Common myeloid progenitor, CD34-positive (primary cell): ENCODE results near the gene NKX2-2. TPM values are rescaled to one million over a fixed set of nuclear protein-coding genes. Genes with fewer than 3 reads are reported as not detected.

Source experiments
- CTCF ChIA-PET: fragments of 350-600 bp; sonication (Branson Sonifier 250); formaldehyde crosslinking; loops from one replicate; lab custom pipeline; 2021; ENCODE audit warnings: antibody characterized with exemption; lab: Charles Lee
- POLR2A ChIA-PET: fragments of 350-600 bp; sonication (Branson Sonifier 250); formaldehyde crosslinking; loops from one replicate; lab custom pipeline; 2021; ENCODE audit warnings: antibody characterized with exemption; lab: Charles Lee
- DNase-seq, 3 donors: peaks; one replicate each; pipeline versions ENCODE4 v3.0.0 to v3.0.0-alpha.2; 2013
- H3K27ac ChIP-seq, 2 experiments: 1 replicate in 1 of 2; 2 replicates in 1 of 2; pipeline ENCODE4 v1.7.0; 2013; ENCODE audit warnings: inconsistent platforms in 2 of 2, low read length in 2 of 2, mild to moderate bottlenecking in 2 of 2, low read depth in 1 of 2, moderate library complexity in 1 of 2; ENCODE audit not compliant: severe bottlenecking in 2 of 2, insufficient read depth in 1 of 2, poor library complexity in 1 of 2
- H3K27me3 ChIP-seq, 5 experiments: replicated peaks in 2 of 5; 1 replicate in 3 of 5; 2 replicates in 2 of 5; pipeline versions ENCODE4 v1.6.1 to v1.7.0; 2013; ENCODE audit warnings: low read length in 4 of 5, mild to moderate bottlenecking in 2 of 5, moderate library complexity in 2 of 5, inconsistent platforms in 1 of 5; ENCODE audit not compliant: insufficient read depth in 5 of 5, control insufficient read depth in 4 of 5
- H3K36me3 ChIP-seq, 4 experiments: 1 replicate in 2 of 4; 2 replicates in 2 of 4; pipeline versions ENCODE4 v1.6.1 to v1.7.0; 2013; ENCODE audit warnings: low read length in 3 of 4, control low read depth in 1 of 4, mild to moderate bottlenecking in 1 of 4; ENCODE audit not compliant: control insufficient read depth in 4 of 4, insufficient read depth in 4 of 4
- H3K4me1 ChIP-seq, 4 experiments: 1 replicate in 3 of 4; 2 replicates in 1 of 4; pipeline versions ENCODE4 v1.6.1 to v1.7.1; 2013; ENCODE audit warnings: low read length in 3 of 4, mild to moderate bottlenecking in 3 of 4, control low read depth in 1 of 4, inconsistent platforms in 1 of 4, moderate library complexity in 1 of 4; ENCODE audit not compliant: control insufficient read depth in 4 of 4, insufficient read depth in 4 of 4; ENCODE audit errors: control extremely low read depth in 1 of 4
- H3K4me3 ChIP-seq, 7 experiments: 1 replicate in 4 of 7; 2 replicates in 3 of 7; pipeline versions ENCODE4 v1.5.1 to v1.7.0; 2013; ENCODE audit warnings: mild to moderate bottlenecking in 7 of 7, low read length in 6 of 7, moderate library complexity in 6 of 7, inconsistent platforms in 2 of 7, low read depth in 2 of 7, control low read depth in 1 of 7; ENCODE audit not compliant: insufficient read depth in 4 of 7, control insufficient read depth in 1 of 7; ENCODE audit errors: extremely low read depth in 1 of 7
- H3K9me3 ChIP-seq, 5 experiments: 1 replicate in 4 of 5; 2 replicates in 1 of 5; pipeline versions ENCODE4 v1.6.1 to v1.7.1; 2013; ENCODE audit warnings: low read length in 4 of 5, mild to moderate bottlenecking in 2 of 5, inconsistent platforms in 1 of 5, low read depth in 1 of 5, moderate library complexity in 1 of 5; ENCODE audit not compliant: control insufficient read depth in 4 of 5, insufficient read depth in 2 of 5; ENCODE audit errors: control extremely low read depth in 1 of 5
- WGBS: methylation state at CpG from one replicate; pipeline ENCODE4 v1.1.5; 2013; ENCODE audit not compliant: insufficient coverage; 5-methylcytosine and 5-hydroxymethylcytosine counted together
- polyA plus RNA-seq: library from polyadenylated mRNA; unstranded; fragments of 120-200 nt; gene quantifications from one replicate; pipeline ENCODE4 v1.2.1, GENCODE V29; 2013

NKX2-2 gene
- polyA plus RNA-seq: not detected

DNA sequence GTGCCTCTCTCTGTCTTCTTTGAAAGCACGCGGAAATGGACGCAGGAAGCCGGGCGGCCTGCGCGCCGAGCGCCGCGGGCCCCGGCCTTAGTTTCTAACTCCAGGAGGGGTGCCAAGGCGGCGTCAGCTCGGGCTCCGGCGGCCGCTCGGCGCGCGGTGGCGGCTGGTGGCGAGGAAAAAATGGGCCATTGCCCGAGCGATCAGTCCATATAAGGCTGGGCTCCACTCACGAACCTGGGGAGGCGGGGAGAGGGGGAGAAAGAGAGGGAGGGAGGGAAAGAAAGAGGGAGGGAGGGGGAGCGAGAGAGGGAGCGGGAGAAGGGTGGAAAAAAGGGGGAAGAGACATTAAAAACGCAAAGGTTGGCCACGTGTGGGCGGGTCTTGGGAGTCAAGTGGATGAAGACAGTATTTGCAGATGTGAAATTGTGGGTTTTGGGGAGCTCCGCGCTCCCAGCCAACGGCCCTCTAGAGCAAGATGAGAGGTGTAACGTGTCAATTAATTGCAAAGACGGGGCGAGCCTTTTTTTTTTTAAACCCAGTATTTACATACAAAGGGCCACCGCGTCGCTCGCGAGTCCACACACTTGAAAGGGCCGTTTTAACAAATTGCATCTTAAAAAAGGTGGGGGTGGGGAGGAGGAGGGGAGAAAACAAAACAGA lies at the start of gene NKX2-2:
Gene NKX2-2, minus strand, starts transcription at position 184 of the 660 bp plus-strand sequence. CDS start 395 bp downstream, outside the sequence.
- DNase-seq: peak in 2 of 3 donors; percentile 26 to 38
- Histone ChIP-seq H3K4me3 (no peak within 1 kb of the TSS), H3K27me3 (peaks cover 4 to 99% (median 60%) of the 10 kb centered on the region in 5 experiments), H3K4me1 (peaks cover 0 to 45% (median 29%) of the 10 kb centered on the region in 4 experiments), H3K36me3 (no peaks in the 10 kb centered on the region), H3K27ac (no peak within 1 kb of the TSS), H3K9me3 (no peaks in the 10 kb centered on the region)
- 4% methylated on average over 18 of the region's 45 CpGs for WGBS
- POLR2A ChIA-PET: no interaction called here
- CTCF ChIA-PET: no interaction called here

DNA sequence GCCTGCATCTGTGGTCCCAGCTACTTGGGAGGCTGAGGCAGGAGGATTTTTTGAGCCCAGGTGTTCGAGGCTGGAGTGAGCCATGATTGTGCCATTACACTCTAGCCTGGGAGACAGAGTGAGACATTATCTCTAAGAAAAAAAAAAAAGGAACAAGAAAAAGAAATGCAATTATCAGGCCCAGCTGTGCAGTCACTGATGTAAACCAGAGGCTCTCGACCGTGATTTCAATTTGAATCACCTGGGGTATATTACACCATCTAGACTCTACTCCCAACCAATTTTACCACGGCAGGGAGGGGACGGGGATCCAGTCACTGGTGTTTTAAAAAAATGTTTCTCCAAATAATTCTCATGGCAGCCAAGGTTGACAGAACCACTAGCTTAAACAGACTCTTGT lies 48.8 kb upstream of the NKX2-2 start:
- H3K4me3 ChIP-seq: no peak overlapping the region
- H3K27ac ChIP-seq: no peak overlapping the region
- POLR2A ChIA-PET: no interaction called here
- peaks cover 2 to 85% (median 12%) of the 10 kb centered on the region in 5 experiments for H3K27me3 ChIP-seq
- no peaks in the 10 kb centered on the region for H3K4me1 ChIP-seq
- no peaks in the 10 kb centered on the region for H3K36me3 ChIP-seq
- 94% methylated on average over 3 of the region's 5 CpGs for WGBS
- H3K9me3 ChIP-seq: peaks cover 0 to 9% (median 3%) of the 10 kb centered on the region in 5 experiments
- CTCF ChIA-PET: interaction anchor here (2.6 kb wide), 1 partner anchor 9 kb away, joined by 13 read pairs; no protein-coding TSS in a partner anchor
- DNase-seq: no peak

DNA sequence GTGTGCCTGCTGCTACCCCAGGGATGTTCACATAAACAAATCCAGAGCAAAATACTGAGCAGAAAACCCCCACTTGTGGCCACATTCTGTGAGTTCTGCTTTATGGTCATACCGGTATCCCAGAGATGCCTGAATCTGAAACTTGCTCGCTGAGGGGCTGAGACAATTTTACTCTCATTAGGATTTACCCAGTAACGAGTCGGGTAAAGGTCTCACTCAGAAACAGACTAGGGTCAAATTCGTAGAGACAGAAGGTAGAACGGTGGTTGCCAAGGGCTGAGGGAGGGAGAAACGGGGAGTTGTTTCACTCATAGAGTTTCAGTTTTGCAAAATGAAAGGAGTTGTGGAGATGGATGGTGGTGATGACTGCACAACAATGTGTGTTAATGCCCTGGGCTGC lies 45.4 kb upstream of the NKX2-2 start:
- no peak for DNase-seq
- peaks cover 4 to 88% (median 7%) of the 10 kb centered on the region in 5 experiments for H3K27me3 ChIP-seq
- POLR2A ChIA-PET: no interaction called here
- no peak overlapping the region for H3K4me3 ChIP-seq
- WGBS: 94% methylated on average over 7 of the region's 7 CpGs
- CTCF ChIA-PET: no interaction called here
- H3K9me3 ChIP-seq: peaks cover 0 to 9% (median 3%) of the 10 kb centered on the region in 5 experiments
- no peaks in the 10 kb centered on the region for H3K4me1 ChIP-seq
- H3K27ac ChIP-seq: no peak overlapping the region
- H3K36me3 ChIP-seq: no peaks in the 10 kb centered on the region

DNA sequence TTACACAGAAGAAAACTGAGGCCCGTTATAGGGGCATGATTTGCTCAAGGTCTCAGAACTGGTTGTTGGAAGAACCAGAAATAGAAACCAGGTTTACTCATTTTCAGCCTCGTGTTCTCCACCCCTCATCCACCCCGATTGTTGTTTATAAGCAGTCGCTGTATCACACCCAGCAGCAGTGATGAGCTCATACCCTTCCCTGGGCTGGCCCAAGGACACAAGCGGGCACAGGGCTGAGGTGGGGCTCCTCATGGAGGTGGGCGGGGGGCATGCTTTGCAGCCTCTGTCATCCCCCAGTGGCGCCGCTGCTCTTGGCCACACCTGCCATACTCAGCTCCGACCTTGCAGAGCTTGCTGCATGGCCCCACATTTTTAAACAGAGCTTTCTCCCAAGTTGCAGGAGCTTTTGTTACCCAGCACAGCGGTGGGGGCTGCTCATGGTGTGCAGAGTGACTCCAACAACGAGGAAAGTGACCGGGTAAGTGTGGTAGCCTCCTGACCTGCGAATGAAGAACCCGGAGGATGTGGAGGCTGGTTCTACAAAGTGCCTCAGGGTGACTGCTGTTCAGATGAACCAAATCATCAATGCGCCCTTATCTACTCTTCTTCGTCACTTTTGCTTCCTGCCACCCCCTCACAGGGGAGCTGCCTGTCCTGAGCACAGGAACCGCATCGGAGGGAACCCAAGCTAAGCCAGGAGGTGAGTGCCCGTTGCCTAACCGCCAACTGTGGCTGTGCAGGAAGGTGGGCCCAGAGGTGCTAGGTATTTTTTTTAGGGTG lies 43.6 kb upstream of the NKX2-2 start:
- 91% methylated on average over 16 of the region's 20 CpGs for WGBS
- CTCF ChIA-PET: interaction anchor here (1.2 to 2.9 kb wide), 2 partner anchors 14 to 698 kb away, joined by 4 to 12 read pairs; no protein-coding TSS in a partner anchor
- H3K36me3 ChIP-seq: no peaks in the 10 kb centered on the region
- no peak overlapping the region for H3K4me3 ChIP-seq
- no peaks in the 10 kb centered on the region for H3K9me3 ChIP-seq
- H3K4me1 ChIP-seq: no peaks in the 10 kb centered on the region
- H3K27me3 ChIP-seq: peaks cover 4 to 87% (median 7%) of the 10 kb centered on the region in 5 experiments
- no peak overlapping the region for H3K27ac ChIP-seq
- no peak for DNase-seq
- POLR2A ChIA-PET: interaction anchor here (0.6 kb wide), 1 partner anchor 929 kb away, joined by 4 read pairs; no protein-coding TSS in a partner anchor

DNA sequence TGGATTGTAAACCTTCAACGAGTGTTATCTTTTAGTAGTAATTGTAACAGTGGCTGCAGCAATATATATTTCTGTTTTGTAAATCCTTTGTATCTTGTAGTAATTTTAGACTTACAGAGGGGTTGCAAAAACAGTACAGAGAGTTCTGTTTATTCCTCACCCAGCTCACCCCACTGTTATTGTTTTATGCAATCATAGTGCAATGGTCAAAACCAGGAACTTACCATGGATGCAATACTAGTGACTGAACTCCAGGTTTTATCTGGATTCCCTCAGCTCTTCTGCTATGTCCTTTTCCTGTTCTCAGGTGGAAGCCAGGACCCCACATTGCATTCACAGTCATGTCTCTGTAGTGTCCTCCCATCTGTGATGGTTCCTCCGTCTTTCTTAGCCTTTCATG lies 42.5 kb upstream of the NKX2-2 start:
- no peaks in the 10 kb centered on the region for H3K36me3 ChIP-seq

DNA sequence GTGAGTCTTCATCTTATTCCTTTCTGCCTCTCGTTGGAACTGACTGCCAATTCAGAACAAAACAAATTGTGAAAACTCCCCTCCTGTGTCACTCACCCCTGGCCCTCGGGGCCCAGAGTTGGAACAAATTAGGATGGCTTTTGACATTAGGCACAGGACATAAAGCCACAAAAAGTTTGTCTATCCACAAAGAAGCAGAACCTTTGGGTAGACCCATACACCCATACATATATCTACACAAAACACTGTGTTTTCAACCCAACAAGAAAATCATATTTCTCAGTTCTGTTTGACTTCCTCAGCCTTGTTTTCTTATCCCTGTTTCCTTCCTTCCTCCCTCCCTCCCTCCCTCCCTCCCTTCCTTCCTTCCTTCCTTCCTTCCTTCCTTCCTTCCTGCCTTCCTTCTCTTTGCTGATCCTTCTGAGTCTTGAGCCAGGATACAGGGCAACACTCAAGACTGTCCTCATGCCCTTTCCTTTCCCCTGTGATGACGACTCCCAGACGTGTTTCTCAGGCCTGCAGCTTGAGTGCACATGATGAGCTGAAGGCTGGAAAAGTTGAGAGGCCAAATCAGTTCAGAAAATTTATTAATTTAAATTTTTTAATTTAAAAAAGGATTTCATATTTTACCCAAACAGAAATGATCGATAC lies 41.7 kb upstream of the NKX2-2 start:
- ChIA-PET POLR2A (no interaction called here), CTCF (interaction anchor here (0.9 to 2.9 kb wide), 2 partner anchors 15 to 441 kb away, joined by 3 to 12 read pairs; no protein-coding TSS in a partner anchor)
- no peak for DNase-seq
- no peaks in the 10 kb centered on the region for H3K36me3 ChIP-seq
- 89% methylated on average over 3 of the region's 5 CpGs for WGBS
- peaks cover 4 to 73% (median 6%) of the 10 kb centered on the region in 5 experiments for H3K27me3 ChIP-seq
- H3K4me3 ChIP-seq: no peak overlapping the region
- H3K4me1 ChIP-seq: no peaks in the 10 kb centered on the region
- H3K9me3 ChIP-seq: no peaks in the 10 kb centered on the region
- no peak overlapping the region for H3K27ac ChIP-seq

More for the DNA sequence above, 42.5 kb upstream of the NKX2-2 start:
- 100% methylated on average over 1 of the region's 2 CpGs for WGBS
- no peaks in the 10 kb centered on the region for H3K4me1 ChIP-seq
- DNase-seq: no peak
- peaks cover 4 to 80% (median 5%) of the 10 kb centered on the region in 5 experiments for H3K27me3 ChIP-seq
- no peaks in the 10 kb centered on the region for H3K9me3 ChIP-seq
- ChIA-PET POLR2A (no interaction called here), CTCF (interaction anchor here (0.9 to 2.9 kb wide), 2 partner anchors 15 to 442 kb away, joined by 3 to 12 read pairs; no protein-coding TSS in a partner anchor)
- no peak overlapping the region for H3K4me3 ChIP-seq
- no peak overlapping the region for H3K27ac ChIP-seq
